ENCODE results near the gene RSPO1. TPM values are rescaled to one million over a fixed set of nuclear protein-coding genes. Genes with fewer than 3 reads are reported as not detected.

The RSPO1 gene
- polyA plus RNA-seq, 1 experiment = 0.05 TPM

- POLR2A ChIA-PET = no interaction called here
- Histone ChIP-seq H3K4me3 (ENCODE audit: low read depth, low read length) (no peak overlapping the region), H3K36me3 (ENCODE audit: control insufficient read depth, insufficient read depth, low read length) (no peaks in the 10 kb centered on the region), H3K27me3 (ENCODE audit: control insufficient read depth, insufficient read depth, low read length) (peaks cover 18% of the 10 kb centered on the region)
- no peak for DNase-seq (ENCODE audit: low read depth)
- no peak for TF ChIP-seq CTCF (IDR thresholded peaks at IDR 0.05; ENCODE audit: insufficient read depth, low read depth, low read length)
- CTCF ChIA-PET = interaction anchor here (0.6 to 1.8 kb wide), 3 partner anchors 9 to 175 kb away, joined by 3 to 5 read pairs (median 4); no protein-coding TSS in a partner anchor
Measured at GRCh38 chr1:37662031-37662755, 27.5 kb upstream of the RSPO1 start.

GRCh38 chr1:37661401-37661800, 26.7 kb upstream of the RSPO1 start:
- DNase-seq (ENCODE audit: low read depth) = no peak
- Histone ChIP-seq H3K27me3 (ENCODE audit: control insufficient read depth, insufficient read depth, low read length) (peaks cover 15% of the 10 kb centered on the region), H3K36me3 (ENCODE audit: control insufficient read depth, insufficient read depth, low read length) (no peaks in the 10 kb centered on the region), H3K4me3 (ENCODE audit: low read depth, low read length) (no peak overlapping the region)
- TF ChIP-seq CTCF (IDR thresholded peaks at IDR 0.05; ENCODE audit: insufficient read depth, low read depth, low read length) = no peak
- ChIA-PET CTCF (interaction anchor here (0.6 kb wide), 1 partner anchor 174 kb away, joined by 5 read pairs; no protein-coding TSS in a partner anchor), POLR2A (no interaction called here)

GRCh38 chr1:37660664-37661063, 26.0 kb upstream of the RSPO1 start:
- no peak for TF ChIP-seq CTCF (IDR thresholded peaks at IDR 0.05; ENCODE audit: insufficient read depth, low read depth, low read length)
- ChIA-PET CTCF (interaction anchor here (1.0 kb wide), 1 partner anchor 21 kb away, joined by 3 read pairs; no protein-coding TSS in a partner anchor), POLR2A (no interaction called here)
- no peak overlapping the region for H3K4me3 ChIP-seq (ENCODE audit: low read depth, low read length)
- H3K27me3 ChIP-seq (ENCODE audit: control insufficient read depth, insufficient read depth, low read length) = peaks cover 11% of the 10 kb centered on the region
- DNase-seq (ENCODE audit: low read depth) = no peak
- H3K36me3 ChIP-seq (ENCODE audit: control insufficient read depth, insufficient read depth, low read length) = no peaks in the 10 kb centered on the region

GRCh38 chr1:37658486-37658885, 23.8 kb upstream of the RSPO1 start:
- no peak for TF ChIP-seq CTCF (IDR thresholded peaks at IDR 0.05; ENCODE audit: insufficient read depth, low read depth, low read length)
- ChIA-PET POLR2A (no interaction called here), CTCF (no interaction called here)
- no peaks in the 10 kb centered on the region for H3K36me3 ChIP-seq (ENCODE audit: control insufficient read depth, insufficient read depth, low read length)
- no peak overlapping the region for H3K4me3 ChIP-seq (ENCODE audit: low read depth, low read length)
- peaks cover 11% of the 10 kb centered on the region for H3K27me3 ChIP-seq (ENCODE audit: control insufficient read depth, insufficient read depth, low read length)
- DNase-seq (ENCODE audit: low read depth) = no peak

GRCh38 chr1:37657620-37658412, 23.1 kb upstream of the RSPO1 start:
- no peak for DNase-seq (ENCODE audit: low read depth)
- POLR2A ChIA-PET = no interaction called here
- CTCF ChIA-PET = no interaction called here
- TF ChIP-seq CTCF (IDR thresholded peaks at IDR 0.05; ENCODE audit: insufficient read depth, low read depth, low read length) = no peak
- peaks cover 11% of the 10 kb centered on the region for H3K27me3 ChIP-seq (ENCODE audit: control insufficient read depth, insufficient read depth, low read length)
- no peaks in the 10 kb centered on the region for H3K36me3 ChIP-seq (ENCODE audit: control insufficient read depth, insufficient read depth, low read length)
- H3K4me3 ChIP-seq (ENCODE audit: low read depth, low read length) = no peak overlapping the region

Measured in BJ (cell line).